ENCODE measurements around the gene ZFHX3. TPM values are rescaled to one million over a fixed set of nuclear protein-coding genes. Genes with fewer than 3 reads are reported as not detected.

Gene ZFHX3
- polyA plus RNA-seq, 1 donor (not counting 4 experiments of a cell fraction or from before 2014, with no cell fraction given) = 1.2 TPM

GRCh38 chr16:72808754-72809153 lies 239.2 kb downstream of the ZFHX3 start:
- peaks cover 0 to 2% of the 10 kb centered on the region in 2 experiments for H3K36me3 ChIP-seq (ENCODE audit: control insufficient read depth in 2 of 2, extremely low read depth in 1 of 2, insufficient read depth in 2 of 2, low read length in 2 of 2)
- H3K79me2 ChIP-seq (ENCODE audit: control insufficient read depth, insufficient read depth, low read length) = no peaks in the 10 kb centered on the region
- H3K9me3 ChIP-seq (ENCODE audit: control insufficient read depth, low read depth, low read length) = no peaks in the 10 kb centered on the region
- no peak overlapping the region for H3K9ac ChIP-seq (ENCODE audit: control insufficient read depth, extremely low read depth, insufficient read depth, low read length)
- H3K4me1 ChIP-seq (ENCODE audit: control insufficient read depth, extremely low read depth, insufficient read depth, low read length) = no peaks in the 10 kb centered on the region
- H3K4me2 ChIP-seq (ENCODE audit: control insufficient read depth, extremely low read depth, insufficient read depth, low read depth, low read length) = no peak overlapping the region
- H3K4me3 ChIP-seq (ENCODE audit: control insufficient read depth in 2 of 3, extremely low read depth in 1 of 3, insufficient read depth in 2 of 3, low read depth in 1 of 3, low read length in 3 of 3) = no peak overlapping the region
- H3K9me1 ChIP-seq (ENCODE audit: control insufficient read depth, extremely low read depth, insufficient read depth, low read length) = no peaks in the 10 kb centered on the region
- H4K20me1 ChIP-seq (ENCODE audit: control insufficient read depth, extremely low read depth, insufficient read depth, low read length) = no peaks in the 10 kb centered on the region
- DNase-seq (ENCODE audit: low read depth, low spot score) (no peak), FAIRE-seq (no peak)
- no peaks in the 10 kb centered on the region for H3K27me3 ChIP-seq (ENCODE audit: control insufficient read depth, extremely low read depth, insufficient read depth, low read length)
- H3K27ac ChIP-seq (ENCODE audit: control insufficient read depth, insufficient read depth, low read length) = no peak overlapping the region
- dilution Hi-C loops (cut with MboI; ENCODE audit: extremely low pct_ligation_motif_present, low sequenced_read_pairs) = no loop called here
- H2AFZ ChIP-seq (ENCODE audit: control insufficient read depth, low read length) = no peak overlapping the region
- no peak for TF ChIP-seq CTCF (optimal IDR thresholded peaks at IDR 0.05 in 1 of 3, IDR thresholded peaks at IDR 0.05 in 1 of 3, conservative IDR thresholded peaks at IDR 0.05 in 1 of 3; ENCODE audit: extremely low read depth in 1 of 3, insufficient read depth in 2 of 3, low read length in 3 of 3)
- no peak for TF ChIP-seq EZH2 (IDR thresholded peaks at IDR 0.05; ENCODE audit: low read length)

- Histone ChIP-seq H3K79me2 (ENCODE audit: control insufficient read depth, insufficient read depth, low read length) (no peaks in the 10 kb centered on the region), H3K27me3 (ENCODE audit: control insufficient read depth, extremely low read depth, insufficient read depth, low read length) (no peaks in the 10 kb centered on the region), H3K9me3 (ENCODE audit: control insufficient read depth, low read depth, low read length) (no peaks in the 10 kb centered on the region), H3K4me3 (ENCODE audit: control insufficient read depth in 2 of 3, extremely low read depth in 1 of 3, insufficient read depth in 2 of 3, low read depth in 1 of 3, low read length in 3 of 3) (no peak overlapping the region), H3K4me2 (ENCODE audit: control insufficient read depth, extremely low read depth, insufficient read depth, low read depth, low read length) (no peak overlapping the region), H3K36me3 (ENCODE audit: control insufficient read depth in 2 of 2, extremely low read depth in 1 of 2, insufficient read depth in 2 of 2, low read length in 2 of 2) (peaks cover 0 to 2% of the 10 kb centered on the region in 2 experiments), H3K27ac (ENCODE audit: control insufficient read depth, insufficient read depth, low read length) (no peak overlapping the region), H3K9me1 (ENCODE audit: control insufficient read depth, extremely low read depth, insufficient read depth, low read length) (no peaks in the 10 kb centered on the region), H2AFZ (ENCODE audit: control insufficient read depth, low read length) (no peak overlapping the region), H3K9ac (ENCODE audit: control insufficient read depth, extremely low read depth, insufficient read depth, low read length) (no peak overlapping the region), H3K4me1 (ENCODE audit: control insufficient read depth, extremely low read depth, insufficient read depth, low read length) (no peaks in the 10 kb centered on the region), H4K20me1 (ENCODE audit: control insufficient read depth, extremely low read depth, insufficient read depth, low read length) (no peaks in the 10 kb centered on the region)
- TF ChIP-seq EZH2 (IDR thresholded peaks at IDR 0.05; ENCODE audit: low read length) = no peak
- no peak for TF ChIP-seq CTCF (optimal IDR thresholded peaks at IDR 0.05 in 1 of 3, IDR thresholded peaks at IDR 0.05 in 1 of 3, conservative IDR thresholded peaks at IDR 0.05 in 1 of 3; ENCODE audit: extremely low read depth in 1 of 3, insufficient read depth in 2 of 3, low read length in 3 of 3)
- no peak for FAIRE-seq
- dilution Hi-C loops (cut with MboI; ENCODE audit: extremely low pct_ligation_motif_present, low sequenced_read_pairs) = no loop called here
- no peak for DNase-seq (ENCODE audit: low read depth, low spot score)
These were observed 240.7 kb downstream of the ZFHX3 start for GRCh38 chr16:72807245-72807644.
